NCI-H1436 treated with DMSO at 0.1 percent for 48 hours (cell line): Measurements from ENCODE around the gene PON3.
"Not testable (repeated sequence)": the region's sequence is repeated elsewhere in the genome, so short reads cannot be mapped to it uniquely, and the experiment has no call there.

Source experiments
- DNase-seq: peaks from one replicate; lab custom pipeline; 2025; lab: John Stamatoyannopoulos, UW

Gene PON3

GRCh38 chr7:95411666-95412065 is 15.5 kb upstream of the PON3 start:
- DNase-seq, result no peak

GRCh38 chr7:95411036-95411435 is 14.9 kb upstream of the PON3 start:
- no peak for DNase-seq

DNA sequence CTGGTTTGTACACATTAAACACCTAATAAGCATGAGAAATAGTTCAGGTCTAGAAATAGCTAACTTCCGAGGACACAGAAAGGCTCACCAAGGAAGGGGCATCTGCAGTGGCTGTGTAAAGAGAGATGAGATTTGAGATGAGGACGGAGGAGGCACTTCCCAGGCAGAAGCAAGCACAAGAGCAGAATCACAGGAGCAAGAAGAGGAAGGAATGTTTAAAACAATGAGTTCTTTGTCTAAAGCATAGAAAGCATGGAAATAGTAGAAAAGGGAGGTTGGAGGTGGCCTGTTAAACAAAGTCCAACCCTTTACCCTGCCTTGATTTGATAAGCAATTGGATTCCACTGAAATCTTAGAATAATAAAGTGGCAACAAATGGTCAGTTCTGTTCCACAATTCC is 11.6 kb upstream of the PON3 start:
- no peak for DNase-seq

- DNase-seq, result no peak
These were observed 9.6 kb upstream of the PON3 start for GRCh38 chr7:95405800-95406199.

- DNase-seq, result no peak
These were observed 9.0 kb upstream of the PON3 start for GRCh38 chr7:95405208-95405607.

DNA sequence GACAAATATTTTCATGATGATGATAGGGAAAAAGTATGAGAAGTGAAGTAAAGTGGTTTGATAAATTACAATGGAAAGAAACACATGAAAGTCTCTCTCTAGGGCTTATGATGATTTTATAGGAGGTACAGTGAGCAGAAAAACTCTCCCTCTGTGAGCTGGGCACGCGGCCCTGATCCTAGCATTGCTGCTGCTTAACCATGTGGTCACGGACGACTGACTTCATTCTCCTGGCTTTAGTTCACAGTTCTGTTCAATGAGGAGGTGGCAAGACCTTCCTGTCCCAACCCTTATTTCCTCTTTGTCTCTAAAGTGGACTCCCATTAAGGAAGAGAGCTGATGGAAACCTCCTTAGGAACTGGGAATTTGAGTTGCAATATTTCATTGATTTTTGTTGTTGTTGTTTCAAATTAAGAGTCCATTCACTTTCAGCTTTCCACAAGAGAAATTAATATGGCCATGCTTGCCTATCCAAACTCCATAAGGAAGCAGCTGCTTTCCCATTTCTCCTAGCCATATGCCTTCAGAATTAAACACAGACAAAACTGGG is 8.2 kb upstream of the PON3 start:
- DNase-seq, result no peak

- no peak for DNase-seq
These were observed 2.2 kb upstream of the PON3 start for GRCh38 chr7:95398155-95398940.

GRCh38 chr7:95397381-95397780 is 1.2 kb upstream of the PON3 start:
- no peak for DNase-seq

DNA sequence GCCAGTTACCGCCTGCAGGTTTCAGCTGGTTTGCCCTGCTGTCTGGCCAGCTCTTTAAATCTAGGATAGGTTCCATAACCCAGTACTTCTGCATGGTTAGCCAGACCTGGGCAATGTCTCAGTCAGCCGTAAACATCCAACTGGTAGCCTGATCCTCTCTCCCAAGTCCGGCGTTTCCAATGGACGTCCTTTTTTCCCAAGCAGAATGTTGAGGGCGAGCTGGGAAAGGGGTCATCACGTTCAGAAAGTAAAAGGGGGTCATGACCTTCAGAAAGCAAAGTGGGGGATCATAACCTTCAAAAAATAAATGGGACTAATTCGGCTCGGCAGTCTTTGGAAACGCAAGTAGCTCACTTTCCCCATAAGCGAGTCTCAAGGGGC is 430 bp downstream of the PON3 start:
- DNase-seq, result no peak

- DNase-seq, result no peak
These were observed 1.8 kb downstream of the PON3 start for GRCh38 chr7:95394370-95394769.

- DNase-seq, result no peak
These were observed 4.4 kb downstream of the PON3 start for GRCh38 chr7:95391761-95392160.

- DNase-seq, result no peak
These were observed 6.7 kb downstream of the PON3 start for GRCh38 chr7:95389516-95389915.

DNA sequence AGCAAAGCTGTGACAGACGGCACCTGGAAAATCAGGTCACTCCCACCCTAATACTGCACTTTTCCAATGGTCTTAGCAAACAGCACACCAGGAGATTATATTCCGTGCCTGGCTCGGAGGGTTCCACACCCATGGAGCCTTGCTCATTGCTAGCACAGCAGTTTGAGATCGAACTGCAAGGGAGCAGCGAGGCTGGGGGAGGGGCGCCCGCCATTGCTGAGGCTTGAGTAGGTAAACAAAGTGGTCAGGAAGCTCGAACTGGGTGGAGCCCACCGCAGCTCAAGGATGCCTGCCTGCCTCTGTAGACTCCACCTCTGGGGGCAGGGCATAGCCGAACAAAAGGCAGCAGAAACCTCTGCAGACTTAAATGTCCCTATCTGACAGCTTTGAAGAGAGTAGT is 16.7 kb downstream of the PON3 start:
- not testable (repeated sequence) for DNase-seq

- no peak for DNase-seq
These were observed 19.4 kb downstream of the PON3 start for GRCh38 chr7:95376632-95377400.

DNA sequence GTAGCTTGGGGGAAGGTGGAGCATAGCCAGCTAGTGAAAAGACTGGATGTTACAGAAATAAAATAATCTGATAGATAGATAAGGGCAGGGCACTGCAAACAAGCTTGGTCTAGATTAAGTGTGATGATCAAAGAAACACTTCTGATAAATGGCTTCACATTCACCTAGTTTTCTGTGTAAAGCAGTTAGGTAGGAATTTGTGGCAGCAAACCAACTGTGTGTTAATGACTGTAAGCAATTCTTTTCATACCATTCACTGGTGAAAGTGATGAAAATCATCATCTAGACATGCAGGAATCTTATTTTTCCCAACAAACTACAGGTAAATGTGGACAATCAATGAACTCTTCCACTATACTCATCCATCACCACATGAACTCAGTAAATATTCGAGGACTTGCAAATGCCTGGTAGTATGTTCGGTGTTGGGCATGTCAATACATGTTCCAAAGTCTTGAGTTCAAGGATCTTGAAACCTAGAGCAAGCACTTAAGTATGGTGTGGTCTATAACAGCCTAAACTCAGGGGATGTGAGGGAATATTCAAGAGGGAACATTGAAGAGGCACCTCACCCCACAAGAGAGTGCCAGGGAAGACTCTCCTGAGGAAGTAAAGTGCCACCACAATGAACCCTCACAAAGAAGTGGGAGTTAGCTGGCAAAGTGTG is 20.5 kb downstream of the PON3 start:
- DNase-seq, result no peak

DNA sequence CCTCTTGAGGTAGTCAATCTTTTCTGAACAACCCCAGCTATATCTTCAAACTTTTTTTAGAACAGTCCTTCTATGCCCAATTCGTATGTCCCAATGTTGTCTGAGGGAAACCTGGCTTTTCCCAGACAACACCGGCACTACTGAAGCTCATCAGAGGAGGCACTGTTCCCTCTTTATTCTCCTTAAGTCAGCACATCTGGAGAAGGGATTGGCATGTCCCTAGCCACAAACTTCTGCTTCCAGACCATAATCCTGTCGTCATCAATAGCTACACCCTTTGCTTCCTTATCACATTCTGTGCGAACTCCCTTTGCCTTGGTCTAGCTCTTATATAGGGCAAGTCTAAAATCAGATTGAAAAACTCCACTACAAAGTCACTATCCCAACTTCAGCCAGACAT is 22.9 kb downstream of the PON3 start:
- no peak for DNase-seq

DNA sequence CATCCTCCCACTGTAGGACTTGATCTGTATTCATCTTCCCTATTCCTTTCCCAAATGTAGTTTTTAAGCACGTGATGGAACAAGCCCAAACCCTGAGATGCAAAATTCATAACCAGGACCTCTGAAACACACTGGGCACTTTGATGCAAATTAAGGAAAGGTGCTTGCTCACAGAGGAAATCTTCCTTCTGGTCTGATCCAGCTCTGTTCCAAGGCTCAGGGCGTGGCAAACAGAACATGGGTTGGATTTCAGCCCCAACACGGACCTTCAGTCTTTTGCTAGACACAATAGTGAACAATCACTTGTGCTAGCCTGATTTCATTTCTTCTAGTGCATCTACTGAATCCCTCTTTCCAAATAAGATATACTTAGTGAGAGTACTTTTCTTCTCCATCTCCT is 27.9 kb downstream of the PON3 start:
- no peak for DNase-seq

DNA sequence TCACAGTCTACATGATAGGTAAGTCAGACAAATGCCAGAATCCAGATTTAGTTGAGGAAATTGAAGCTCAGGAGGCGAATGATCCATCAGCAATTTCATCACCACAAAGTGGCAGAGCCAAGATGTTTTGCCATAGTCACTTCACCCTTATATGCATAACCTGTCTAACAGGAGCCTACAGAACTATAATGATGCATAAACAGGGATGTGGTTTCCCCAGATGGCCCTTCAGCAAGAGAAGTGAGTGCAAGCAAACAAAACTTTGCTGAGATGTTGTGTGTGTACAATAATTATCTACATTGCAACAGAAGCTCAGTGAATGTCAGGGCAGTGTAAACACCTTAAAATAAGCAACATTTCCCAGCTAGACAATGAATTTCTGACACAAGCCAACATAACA is 28.6 kb downstream of the PON3 start:
- no peak for DNase-seq

GRCh38 chr7:95365151-95365550 is 31.0 kb downstream of the PON3 start:
- no peak for DNase-seq

DNA sequence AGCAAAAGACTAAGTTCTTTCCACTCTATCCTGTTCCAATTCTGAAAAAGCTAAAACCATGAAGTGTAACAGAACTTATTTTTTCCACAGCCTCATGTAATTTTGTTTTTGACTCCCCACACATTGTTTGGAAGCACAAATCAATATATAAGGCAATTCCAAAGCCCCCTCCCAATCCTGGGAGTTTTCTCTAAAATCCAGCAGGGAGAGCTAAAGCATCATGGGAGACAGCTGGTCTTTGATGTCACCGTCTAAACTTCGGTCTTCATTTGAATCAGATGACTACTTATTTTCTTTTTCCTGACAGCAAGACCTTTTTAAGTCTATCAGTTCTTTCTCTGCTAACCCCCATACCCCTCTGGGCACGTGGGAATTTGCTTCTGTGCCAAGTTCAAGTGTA is 38.6 kb downstream of the PON3 start:
- no peak for DNase-seq

GRCh38 chr7:95342642-95343307 is 53.4 kb downstream of the PON3 start:
- no peak for DNase-seq

- no peak for DNase-seq
These were observed 54.1 kb downstream of the PON3 start for GRCh38 chr7:95342029-95342428.
